Hair follicular keratinocyte (primary cell): ENCODE data around the gene WFS1. TPM values are rescaled to one million over a fixed set of nuclear protein-coding genes. Genes with fewer than 3 reads are reported as not detected.

Source experiments
- total RNA-seq: library from RNA; depleted of rRNA; stranded (reverse); fragments of >200 nt; gene quantifications from 2 replicates; pipeline ENCODE4 v1.2.3, GENCODE V29; 2015

The WFS1 gene
- 19.9 and 25.6 TPM in 2 replicates for total RNA-seq

GRCh38 chr4:6269616-6270511 is at the start of gene WFS1:
Gene WFS1 (plus strand): TSS chr4:6269850. CDS start chr4:6277456, 7,606 bp downstream.

Other genes with a start within 250 kb of the WFS1 start
- not detected in 2 replicates for gene JAKMIP1, start 69.3 kb upstream of the WFS1 start, total RNA-seq
- gene PPP2R2C, start 202.8 kb downstream of the WFS1 start, total RNA-seq = 0.16 and 0.80 TPM in 2 replicates